Panc1 (cell line): Measurements from ENCODE around the gene MAGI2.

ENCODE experiments used
- CTCF ChIP-seq: fragments of 450-650 bp; IDR thresholded peaks from 2 replicates; pipeline ENCODE4 v1.5.1; 2017; ENCODE audit warnings: mild to moderate bottlenecking
- POLR2AphosphoS5 ChIP-seq: IDR thresholded peaks from 2 replicates; pipeline ENCODE4 v1.6.1; 2012; ENCODE audit warnings: mild to moderate bottlenecking, low read depth, low read length, moderate library complexity

GRCh38 chr7:78020874-78021249 lies 1432.6 kb downstream of the MAGI2 start:
- TF ChIP-seq POLR2AphosphoS5 (no peak), CTCF (peak; percentile 57)
